ENCODE measurements around the gene MRPS18A. TPM values are rescaled to one million over a fixed set of nuclear protein-coding genes. Genes with fewer than 3 reads are reported as not detected.

The MRPS18A gene
- 43.9 and 46.5 TPM in 2 replicates for total RNA-seq

DNA sequence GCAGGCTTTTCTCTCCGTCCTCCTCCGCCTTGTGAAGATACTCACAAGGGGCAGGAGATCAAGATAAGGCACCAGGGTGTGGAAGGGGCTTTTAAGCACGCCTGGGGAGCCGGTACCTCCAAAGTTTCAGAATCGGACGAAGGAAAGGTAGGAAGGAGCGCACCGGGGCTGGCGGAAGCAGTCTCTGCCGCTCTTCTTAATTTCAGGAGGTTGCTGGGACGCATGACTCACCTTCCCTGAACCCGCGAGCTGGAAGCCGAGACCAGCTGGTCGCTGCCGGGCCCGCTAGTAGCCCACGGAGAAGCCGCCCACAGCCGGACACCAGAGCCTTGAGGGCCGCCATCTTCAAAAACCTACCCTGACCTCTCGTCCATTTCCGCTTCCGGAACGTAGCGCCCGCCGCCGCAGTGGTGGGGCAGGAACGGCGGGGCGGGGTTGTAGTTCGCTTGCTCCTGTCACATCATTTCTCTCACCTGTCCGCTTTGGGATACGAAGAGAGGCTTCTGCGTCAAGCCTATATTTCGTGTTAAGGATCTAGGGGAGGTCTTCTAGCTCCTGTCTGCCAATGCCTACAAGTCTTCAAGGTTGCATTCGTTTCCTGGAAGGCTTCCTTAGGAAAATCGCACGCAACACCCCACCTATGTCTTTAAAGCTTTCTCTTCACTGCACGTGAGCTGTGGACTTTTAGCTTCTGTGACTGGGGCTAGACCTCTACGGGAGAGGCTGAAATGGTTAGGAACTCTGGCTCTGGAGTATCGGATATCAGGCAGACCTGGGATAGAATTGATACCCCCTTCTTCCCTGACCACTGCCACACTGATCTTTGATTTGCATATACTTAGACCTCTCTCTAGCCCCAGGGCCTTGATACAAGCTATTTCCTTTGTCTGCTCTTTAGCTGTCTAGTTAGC lies at the start of gene MRPS18A:
TSS of gene MRPS18A (minus strand) at position 355 of the 911 bp plus-strand sequence. CDS start at position 343, 12 bp downstream.

DNA sequence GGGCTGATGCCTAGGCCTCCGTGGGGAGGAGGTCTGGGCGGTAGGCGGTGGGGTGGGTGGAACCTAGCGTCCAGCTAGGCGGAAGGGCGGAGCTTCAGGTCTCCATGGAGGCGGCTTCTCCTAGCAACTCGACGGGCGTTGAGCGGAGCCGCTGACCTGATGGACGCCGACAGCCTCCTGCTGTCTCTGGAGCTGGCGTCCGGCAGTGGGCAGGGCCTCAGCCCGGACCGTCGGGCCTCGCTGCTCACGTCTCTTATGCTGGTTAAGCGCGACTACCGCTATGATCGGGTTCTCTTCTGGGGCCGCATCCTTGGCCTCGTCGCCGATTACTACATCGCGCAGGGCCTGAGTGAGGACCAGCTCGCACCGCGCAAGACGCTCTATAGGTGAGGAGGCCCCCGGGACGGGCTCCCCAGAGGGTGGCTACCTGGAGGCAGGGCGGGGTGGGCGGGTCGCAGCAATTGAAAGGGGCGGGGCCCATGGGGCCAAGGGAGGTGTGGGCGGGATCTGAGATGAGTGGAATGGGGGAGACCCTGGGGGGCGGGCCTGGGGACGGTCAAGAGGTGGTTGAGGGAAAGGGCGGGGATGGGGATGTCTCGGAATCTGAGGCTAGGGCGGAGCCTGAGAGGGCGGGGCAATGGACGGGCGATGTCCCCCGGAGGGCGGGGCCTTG lies 42.5 kb downstream of the MRPS18A start, which contains the start of gene RSPH9:
TSS of gene RSPH9 (plus strand) at position 97 of the 673 bp plus-strand sequence. CDS start at position 160, 63 bp downstream.

DNA sequence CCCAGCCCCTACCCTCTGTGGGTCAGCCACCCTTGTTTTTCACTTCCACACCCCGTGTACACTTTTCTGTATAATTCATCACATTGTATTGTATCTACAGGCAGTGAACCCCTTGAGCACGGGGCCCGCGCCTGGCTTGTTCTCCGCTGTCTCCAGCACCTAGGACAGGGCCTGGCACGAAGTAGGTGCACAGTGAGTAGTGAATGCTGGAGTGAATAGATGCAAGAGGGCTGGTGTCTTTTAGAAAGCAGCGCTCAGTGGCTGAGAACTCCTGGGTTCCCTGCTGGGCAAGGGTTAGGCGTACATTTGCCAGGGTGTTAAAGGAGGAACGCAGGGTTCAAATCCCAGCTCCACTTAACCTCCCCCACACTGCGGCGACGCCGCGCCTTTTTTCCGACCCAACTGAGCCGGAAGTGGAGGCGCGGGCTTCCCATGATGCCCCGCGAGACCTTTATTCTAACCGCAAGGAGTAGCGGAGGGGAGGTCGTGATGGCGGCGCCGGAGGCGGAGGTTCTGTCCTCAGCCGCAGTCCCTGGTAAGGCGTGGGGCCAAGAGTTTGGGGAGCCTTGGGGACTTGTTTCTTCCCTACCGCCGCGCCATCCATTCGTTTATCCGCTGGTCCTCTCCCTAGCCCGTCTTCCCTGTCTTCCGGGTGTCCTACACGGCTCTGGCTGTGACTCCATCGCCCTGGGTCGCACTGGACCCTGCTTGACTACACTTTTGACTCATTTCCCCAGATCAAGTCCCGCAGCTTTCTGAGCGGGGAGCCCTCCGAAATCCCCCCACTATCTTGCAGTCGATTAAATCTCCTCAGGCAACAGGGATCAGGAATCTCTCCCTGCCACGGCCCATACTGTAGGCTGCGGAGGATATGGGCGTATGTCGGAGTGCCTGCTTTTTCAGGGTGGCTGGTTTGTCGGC lies 51.9 kb downstream of the MRPS18A start, which contains the start of gene MAD2L1BP:
TSS of gene MAD2L1BP (plus strand) at position 454 of the 921 bp plus-strand sequence. CDS start at position 490, 36 bp downstream.

DNA sequence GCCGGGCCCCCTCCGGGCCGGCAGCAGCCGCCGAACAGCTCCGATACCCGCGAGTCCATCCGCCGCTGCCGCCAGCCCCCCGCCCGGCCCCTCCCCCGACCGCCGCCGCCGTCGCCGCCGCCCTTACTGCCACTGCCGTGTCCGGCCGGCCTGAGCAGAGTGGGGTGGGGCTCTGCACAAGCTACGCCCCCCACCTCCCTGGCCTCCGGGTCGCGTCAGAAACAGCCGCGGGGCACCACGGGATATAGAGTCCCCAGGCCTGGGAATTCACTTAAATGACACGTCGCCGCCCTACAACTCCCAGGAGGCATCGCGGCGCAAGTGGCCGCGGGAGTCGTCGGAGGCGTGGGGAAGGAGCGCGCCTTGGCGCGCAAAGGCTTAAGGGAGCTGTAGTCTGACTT lies 58.5 kb downstream of the MRPS18A start, which contains the start of gene GTPBP2:
TSS of gene GTPBP2 (minus strand) at position 161 of the 401 bp plus-strand sequence. CDS start at position 59, 102 bp downstream.

Other genes starting within 250 kb of the MRPS18A start
- gene DLK2, start 232.2 kb downstream of the MRPS18A start, total RNA-seq: 0.33 and 0.60 TPM in 2 replicates
- gene TJAP1, start 210.2 kb downstream of the MRPS18A start, total RNA-seq: 8.0 and 11.6 TPM in 2 replicates
- 0.09 and 0.11 TPM in 2 replicates for gene LRRC73, start 177.4 kb downstream of the MRPS18A start, total RNA-seq
- 97.2 and 114 TPM in 2 replicates for gene YIPF3, start 170.9 kb downstream of the MRPS18A start, total RNA-seq
- 31.1 and 42.1 TPM in 2 replicates for gene POLR1C, start 170.7 kb downstream of the MRPS18A start, total RNA-seq
- gene XPO5, start 111.8 kb downstream of the MRPS18A start, total RNA-seq: 19.9 and 23.8 TPM in 2 replicates
- gene POLH, start 111.6 kb downstream of the MRPS18A start, total RNA-seq: 8.7 and 12.5 TPM in 2 replicates
- gene GTPBP2, start 58.5 kb downstream of the MRPS18A start, total RNA-seq: 29.9 and 37.3 TPM in 2 replicates
- gene MAD2L1BP, start 52.0 kb downstream of the MRPS18A start, total RNA-seq: 15.8 and 17.2 TPM in 2 replicates
- gene RSPH9, start 42.8 kb downstream of the MRPS18A start, total RNA-seq: 0.17 and 0.33 TPM in 2 replicates
- 9.4 and 10.6 TPM in 2 replicates for gene VEGFA, start 82.4 kb upstream of the MRPS18A start, total RNA-seq